BJ (cell line): ENCODE data around the gene NEK7. TPM values are rescaled to one million over a fixed set of nuclear protein-coding genes. Genes with fewer than 3 reads are reported as not detected.
A peak's percentile ranks its signal among the peaks of the same experiment; 100 is the strongest.

Source experiments
- CTCF ChIA-PET: fragments of 350-600 bp; formaldehyde crosslinking; extraction: SDS; loops from one replicate; lab custom pipeline; 2021; ENCODE audit warnings: antibody characterized with exemption, inconsistent platforms; lab: Yijun Ruan, JAX
- POLR2A ChIA-PET: fragments of 300-600 bp; sonication (Branson Sonifier 250); formaldehyde crosslinking; extraction: SDS; loops from one replicate; lab custom pipeline; 2021; ENCODE audit warnings: antibody characterized with exemption; lab: Charles Lee
- DNase-seq: peaks from one replicate; pipeline ENCODE4 v3.0.0-alpha.2; 2011; ENCODE audit warnings: low read depth
- H3K27me3 ChIP-seq: 2 replicates; pipeline ENCODE4 v1.6.0; 2011; ENCODE audit warnings: low read length; ENCODE audit not compliant: control insufficient read depth, insufficient read depth
- H3K36me3 ChIP-seq: 2 replicates; pipeline ENCODE4 v1.5.1; 2011; ENCODE audit warnings: low read length; ENCODE audit not compliant: control insufficient read depth, insufficient read depth
- H3K4me3 ChIP-seq: 2 replicates; pipeline ENCODE4 v1.5.1; 2011; ENCODE audit warnings: low read depth, mild to moderate bottlenecking, control low read depth, low read length
- polyA plus RNA-seq: library from polyadenylated mRNA; depleted of rRNA; stranded (reverse); fragments of >200 nt; gene quantifications from 2 replicates; pipeline ENCODE4 v1.2.3, GENCODE V29; 2011
- TF ChIP-seq, protein P1 (sequence below): IDR thresholded peaks from 2 replicates; pipeline ENCODE4 v1.5.1; 2011; ENCODE audit warnings: low read depth, mild to moderate bottlenecking, control low read depth, inconsistent platforms, low read length, moderate library complexity; ENCODE audit not compliant: insufficient read depth

NEK7 gene
- polyA plus RNA-seq, 1 experiment, result 428 TPM

GRCh38 chr1:198245379-198245778, 88.6 kb downstream of the NEK7 start:
- TF ChIP-seq, protein P1, sequence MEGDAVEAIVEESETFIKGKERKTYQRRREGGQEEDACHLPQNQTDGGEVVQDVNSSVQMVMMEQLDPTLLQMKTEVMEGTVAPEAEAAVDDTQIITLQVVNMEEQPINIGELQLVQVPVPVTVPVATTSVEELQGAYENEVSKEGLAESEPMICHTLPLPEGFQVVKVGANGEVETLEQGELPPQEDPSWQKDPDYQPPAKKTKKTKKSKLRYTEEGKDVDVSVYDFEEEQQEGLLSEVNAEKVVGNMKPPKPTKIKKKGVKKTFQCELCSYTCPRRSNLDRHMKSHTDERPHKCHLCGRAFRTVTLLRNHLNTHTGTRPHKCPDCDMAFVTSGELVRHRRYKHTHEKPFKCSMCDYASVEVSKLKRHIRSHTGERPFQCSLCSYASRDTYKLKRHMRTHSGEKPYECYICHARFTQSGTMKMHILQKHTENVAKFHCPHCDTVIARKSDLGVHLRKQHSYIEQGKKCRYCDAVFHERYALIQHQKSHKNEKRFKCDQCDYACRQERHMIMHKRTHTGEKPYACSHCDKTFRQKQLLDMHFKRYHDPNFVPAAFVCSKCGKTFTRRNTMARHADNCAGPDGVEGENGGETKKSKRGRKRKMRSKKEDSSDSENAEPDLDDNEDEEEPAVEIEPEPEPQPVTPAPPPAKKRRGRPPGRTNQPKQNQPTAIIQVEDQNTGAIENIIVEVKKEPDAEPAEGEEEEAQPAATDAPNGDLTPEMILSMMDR, result no peak
- H3K36me3 ChIP-seq, result peaks cover 2% of the 10 kb centered on the region
- no peak overlapping the region for H3K4me3 ChIP-seq
- POLR2A ChIA-PET, result no interaction called here
- H3K27me3 ChIP-seq, result no peaks in the 10 kb centered on the region
- no peak for DNase-seq
- CTCF ChIA-PET, result no interaction called here

GRCh38 chr1:198246337-198246736, 89.5 kb downstream of the NEK7 start:
- TF ChIP-seq, protein P1, result no peak
- peaks cover 2% of the 10 kb centered on the region for H3K36me3 ChIP-seq
- POLR2A ChIA-PET, result no interaction called here
- CTCF ChIA-PET, result no interaction called here
- H3K27me3 ChIP-seq, result no peaks in the 10 kb centered on the region
- no peak overlapping the region for H3K4me3 ChIP-seq
- DNase-seq, result no peak

DNA sequence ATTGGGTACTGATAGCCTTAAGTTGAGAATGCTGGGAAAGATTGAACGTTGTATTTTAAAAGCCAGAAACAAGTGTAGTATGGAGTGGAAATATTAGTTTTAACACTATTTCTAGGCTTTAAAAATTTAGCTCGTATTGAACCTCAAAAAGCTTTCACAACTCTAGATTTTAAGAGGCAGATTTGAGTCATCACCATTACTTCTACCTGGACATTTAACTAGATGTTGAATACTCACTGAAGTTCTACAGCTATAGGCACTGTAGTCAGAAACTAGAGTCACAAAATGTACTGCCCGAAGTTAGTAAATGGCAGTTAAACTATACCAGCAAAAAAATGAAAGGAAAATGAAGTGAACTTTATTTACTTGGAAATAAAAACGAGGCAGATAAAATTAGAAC, 96.5 kb downstream of the NEK7 start:
- Histone ChIP-seq H3K36me3 (no peaks in the 10 kb centered on the region), H3K27me3 (no peaks in the 10 kb centered on the region), H3K4me3 (no peak overlapping the region)
- POLR2A ChIA-PET, result interaction anchor here (0.6 kb wide), 1 partner anchor 47 kb away, joined by 3 read pairs; no protein-coding TSS in a partner anchor
- TF ChIP-seq, protein P1, result no peak
- no peak for DNase-seq
- CTCF ChIA-PET, result no interaction called here

- ChIA-PET POLR2A (interaction anchor here (0.6 kb wide), 1 partner anchor 46 kb away, joined by 3 read pairs; no protein-coding TSS in a partner anchor), CTCF (no interaction called here)
- TF ChIP-seq, protein P1, result no peak
- no peaks in the 10 kb centered on the region for H3K36me3 ChIP-seq
- peak; percentile 20 for DNase-seq
- H3K27me3 ChIP-seq, result no peaks in the 10 kb centered on the region
- no peak overlapping the region for H3K4me3 ChIP-seq
Measured at GRCh38 chr1:198253668-198254067, 96.9 kb downstream of the NEK7 start.

DNA sequence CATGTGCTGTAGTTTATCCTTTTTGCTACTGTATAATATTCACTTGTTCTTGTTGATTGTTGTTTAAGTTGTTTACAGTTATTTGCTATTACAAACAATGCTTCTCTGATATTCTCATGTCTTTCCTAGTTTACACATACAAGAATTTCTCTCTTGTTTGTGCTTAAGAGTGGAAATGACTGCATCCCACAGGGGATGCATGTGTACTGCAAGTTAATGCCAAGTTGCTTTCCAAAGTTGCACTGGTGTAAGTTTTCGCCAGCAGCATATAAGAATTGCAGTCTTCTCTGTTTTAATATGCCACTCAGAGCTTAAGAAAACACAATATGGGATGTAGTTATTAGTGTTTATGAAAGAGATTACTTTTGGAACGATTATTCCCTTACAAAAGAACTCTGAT, 97.7 kb downstream of the NEK7 start:
- DNase-seq, result no peak
- ChIA-PET CTCF (interaction anchor here (1.1 to 2.0 kb wide), 2 partner anchors 96 to 98 kb away, joined by 4 read pairs; no protein-coding TSS in a partner anchor), POLR2A (no interaction called here)
- TF ChIP-seq, protein P1, result 0 out of 2 replicates have a peak, but pooled peaks have one; percentile 9
- Histone ChIP-seq H3K27me3 (no peaks in the 10 kb centered on the region), H3K36me3 (no peaks in the 10 kb centered on the region), H3K4me3 (no peak overlapping the region)
